Measurements from ENCODE around the gene TRIM48. TPM values are rescaled to one million over a fixed set of nuclear protein-coding genes. Genes with fewer than 3 reads are reported as not detected.
"Not testable (repeated sequence)": the region's sequence is repeated elsewhere in the genome, so short reads cannot be mapped to it uniquely, and the experiment has no call there.

TRIM48 gene, protein sequence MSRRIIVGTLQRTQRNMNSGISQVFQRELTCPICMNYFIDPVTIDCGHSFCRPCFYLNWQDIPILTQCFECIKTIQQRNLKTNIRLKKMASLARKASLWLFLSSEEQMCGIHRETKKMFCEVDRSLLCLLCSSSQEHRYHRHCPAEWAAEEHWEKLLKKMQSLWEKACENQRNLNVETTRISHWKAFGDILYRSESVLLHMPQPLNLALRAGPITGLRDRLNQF
- not detected for total RNA-seq

DNA sequence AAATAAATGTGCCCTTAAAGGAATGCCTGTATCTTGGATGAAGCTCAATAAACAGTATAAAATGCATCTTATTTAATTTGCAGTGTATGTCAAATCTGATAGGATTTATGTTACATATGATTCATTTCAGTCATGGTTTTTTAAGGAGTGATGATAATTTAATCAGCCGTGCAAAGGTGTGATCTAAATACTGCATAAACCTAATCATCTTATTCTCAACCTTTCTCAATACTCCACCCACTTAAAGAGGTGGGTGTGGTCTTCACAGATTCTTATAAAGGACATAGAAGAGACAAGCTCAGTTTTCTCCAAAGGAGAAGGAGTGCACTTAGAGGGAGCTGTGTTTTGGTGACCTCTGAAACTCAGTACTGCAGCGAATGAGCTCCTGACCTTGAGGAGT, at the start of gene TRIM48:
Gene TRIM48 (plus strand): TSS at position 301 of the 400 bp plus-strand sequence. CDS start 113 bp downstream, outside the sequence.
- H3K9me3 ChIP-seq; H3K27ac ChIP-seq; DNase-seq (ENCODE audit: low spot score); H3K27me3 ChIP-seq; H3K4me3 ChIP-seq; H3K36me3 ChIP-seq; H3K4me1 ChIP-seq: not testable (repeated sequence)

DNA sequence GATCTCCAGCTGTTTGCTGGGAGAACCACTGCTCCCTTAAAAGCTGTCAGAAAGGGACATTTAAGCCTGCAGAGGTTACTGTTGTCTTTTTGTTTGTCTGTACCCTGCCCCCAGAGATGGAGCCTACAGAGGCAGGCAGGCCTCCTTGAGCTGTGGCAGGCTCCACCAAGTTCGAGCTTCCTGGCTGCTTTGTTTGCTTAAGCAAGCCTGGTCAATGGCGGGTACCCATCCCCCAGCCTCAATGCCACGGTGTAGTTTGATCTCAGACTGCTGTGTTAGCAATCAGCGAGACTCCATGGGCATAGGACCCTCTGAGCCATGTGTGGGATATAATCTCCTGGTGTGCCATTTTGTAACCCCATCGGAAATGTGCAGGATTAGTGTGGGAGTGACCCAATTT, 23.6 kb upstream of the TRIM48 start:
- not testable (repeated sequence) for H3K9me3 ChIP-seq; H3K4me3 ChIP-seq; H3K4me1 ChIP-seq; H3K27ac ChIP-seq; DNase-seq (ENCODE audit: low spot score); H3K36me3 ChIP-seq; H3K27me3 ChIP-seq

DNA sequence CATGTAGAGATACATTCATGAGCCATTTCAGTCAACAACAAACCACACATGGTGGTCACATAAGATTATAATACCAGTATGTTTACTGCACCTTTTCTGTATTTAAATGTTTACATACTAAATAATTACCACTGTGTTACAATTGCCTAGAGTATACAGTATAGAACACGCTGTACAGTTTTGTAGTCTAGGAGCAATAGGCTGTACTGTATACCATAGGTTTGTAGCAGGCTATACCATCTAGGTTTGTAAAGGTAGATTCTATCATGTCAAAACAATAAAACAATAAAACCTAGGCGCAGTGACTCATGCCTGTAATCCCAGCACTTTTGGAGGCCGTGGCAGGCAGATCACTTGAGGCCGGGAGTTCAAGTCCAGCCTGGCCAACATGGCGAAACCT, 1.1 kb downstream of the TRIM48 start:
- TF ChIP-seq, protein P1, sequence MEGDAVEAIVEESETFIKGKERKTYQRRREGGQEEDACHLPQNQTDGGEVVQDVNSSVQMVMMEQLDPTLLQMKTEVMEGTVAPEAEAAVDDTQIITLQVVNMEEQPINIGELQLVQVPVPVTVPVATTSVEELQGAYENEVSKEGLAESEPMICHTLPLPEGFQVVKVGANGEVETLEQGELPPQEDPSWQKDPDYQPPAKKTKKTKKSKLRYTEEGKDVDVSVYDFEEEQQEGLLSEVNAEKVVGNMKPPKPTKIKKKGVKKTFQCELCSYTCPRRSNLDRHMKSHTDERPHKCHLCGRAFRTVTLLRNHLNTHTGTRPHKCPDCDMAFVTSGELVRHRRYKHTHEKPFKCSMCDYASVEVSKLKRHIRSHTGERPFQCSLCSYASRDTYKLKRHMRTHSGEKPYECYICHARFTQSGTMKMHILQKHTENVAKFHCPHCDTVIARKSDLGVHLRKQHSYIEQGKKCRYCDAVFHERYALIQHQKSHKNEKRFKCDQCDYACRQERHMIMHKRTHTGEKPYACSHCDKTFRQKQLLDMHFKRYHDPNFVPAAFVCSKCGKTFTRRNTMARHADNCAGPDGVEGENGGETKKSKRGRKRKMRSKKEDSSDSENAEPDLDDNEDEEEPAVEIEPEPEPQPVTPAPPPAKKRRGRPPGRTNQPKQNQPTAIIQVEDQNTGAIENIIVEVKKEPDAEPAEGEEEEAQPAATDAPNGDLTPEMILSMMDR (IDR thresholded peaks at IDR 0.05) = no peak
- Histone ChIP-seq H3K9me3 (no peaks in the 10 kb centered on the region), H3K4me3 (no peak overlapping the region), H3K4me1 (no peaks in the 10 kb centered on the region), H3K27me3 (no peaks in the 10 kb centered on the region), H3K36me3 (no peaks in the 10 kb centered on the region), H3K27ac (no peak overlapping the region)
- no peak for DNase-seq (ENCODE audit: low spot score)

Other genes with a start within 250 kb of the TRIM48 start
- gene OR4A16, start 81.0 kb downstream of the TRIM48 start, total RNA-seq = not detected
- gene OR4A15, start 105.8 kb downstream of the TRIM48 start, total RNA-seq = not detected